ENCODE results near the gene CGREF1.

Gene CGREF1

DNA sequence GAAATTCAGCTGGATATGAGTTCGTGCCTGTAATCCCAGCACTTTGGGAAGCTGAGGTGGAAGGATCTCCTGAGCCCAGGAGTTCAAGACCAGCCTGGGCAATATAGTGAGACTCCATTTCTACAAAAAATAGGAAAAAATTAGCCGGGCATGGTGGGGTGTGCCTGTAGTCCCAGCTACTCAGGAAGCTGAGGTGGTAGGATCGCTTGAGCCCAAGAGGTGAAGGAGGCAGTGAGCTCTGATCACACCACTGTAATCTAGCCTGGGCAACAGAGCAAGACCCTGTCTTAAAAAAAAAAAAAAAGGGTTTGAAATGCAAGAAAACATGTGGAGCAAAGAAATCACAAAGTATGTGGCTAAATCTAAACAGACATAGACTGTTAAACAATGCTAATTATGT, 9.8 kb downstream of the CGREF1 start:
- no peak for DNase-seq

DNA sequence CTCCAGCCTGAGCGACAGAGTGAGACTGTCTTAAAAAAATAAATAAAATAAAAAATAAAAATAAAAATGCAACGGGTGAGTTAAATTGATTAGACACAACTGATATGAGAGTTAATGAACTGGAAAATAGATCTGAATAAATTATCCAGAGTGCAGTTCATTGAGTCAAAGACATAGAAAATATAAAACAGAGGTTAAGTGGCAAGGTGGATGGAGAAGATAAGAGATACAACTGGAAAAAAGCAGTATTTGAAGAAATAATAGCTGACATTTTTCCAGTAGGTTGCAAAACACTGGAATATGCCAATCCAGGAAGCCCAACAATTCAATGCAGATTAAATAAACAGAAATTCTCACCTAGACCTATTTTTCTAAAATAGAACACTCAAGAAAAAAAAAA, 10.7 kb downstream of the CGREF1 start:
- DNase-seq, result no peak

DNA sequence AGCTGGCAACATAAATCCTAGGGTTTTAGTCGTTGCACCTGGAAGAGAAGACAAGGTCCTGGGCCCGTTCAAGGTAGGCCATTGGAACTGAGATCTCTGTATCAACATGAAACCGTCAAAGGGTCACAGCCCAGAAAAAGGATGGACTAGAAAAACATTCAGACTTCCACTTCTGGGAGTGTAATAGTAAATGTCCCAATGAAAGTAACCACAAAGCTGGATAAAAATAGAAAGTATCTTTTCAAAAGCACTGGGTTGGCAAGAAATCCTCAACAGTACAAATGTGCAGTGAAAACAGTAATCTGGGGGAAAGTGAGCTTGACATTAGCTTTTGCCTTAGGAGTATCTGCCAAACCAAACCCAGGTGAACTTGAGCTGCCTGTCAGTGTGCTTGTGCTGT, 12.9 kb downstream of the CGREF1 start:
- DNase-seq, result no peak

DNA sequence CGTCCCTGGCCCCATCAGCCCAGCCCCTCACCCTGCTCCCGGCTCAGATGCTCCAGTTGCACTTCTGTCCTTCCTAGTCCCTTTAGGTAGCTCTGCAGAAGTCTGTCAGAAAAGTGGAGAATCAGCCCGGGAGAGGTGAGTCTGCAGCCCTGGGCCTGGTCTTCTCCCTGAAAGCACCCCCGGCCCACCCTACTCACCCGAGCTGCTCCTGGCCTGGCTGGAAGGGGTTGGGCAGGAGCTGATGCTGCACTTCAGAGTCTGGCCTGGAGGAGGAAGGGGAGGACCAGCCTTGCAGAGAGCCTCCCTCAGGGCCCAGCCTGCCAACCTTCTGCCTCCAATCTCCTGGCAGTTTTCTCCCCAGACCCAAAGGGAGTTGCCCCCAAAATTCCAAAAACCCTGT, 16.6 kb downstream of the CGREF1 start:
- DNase-seq, result no peak

DNA sequence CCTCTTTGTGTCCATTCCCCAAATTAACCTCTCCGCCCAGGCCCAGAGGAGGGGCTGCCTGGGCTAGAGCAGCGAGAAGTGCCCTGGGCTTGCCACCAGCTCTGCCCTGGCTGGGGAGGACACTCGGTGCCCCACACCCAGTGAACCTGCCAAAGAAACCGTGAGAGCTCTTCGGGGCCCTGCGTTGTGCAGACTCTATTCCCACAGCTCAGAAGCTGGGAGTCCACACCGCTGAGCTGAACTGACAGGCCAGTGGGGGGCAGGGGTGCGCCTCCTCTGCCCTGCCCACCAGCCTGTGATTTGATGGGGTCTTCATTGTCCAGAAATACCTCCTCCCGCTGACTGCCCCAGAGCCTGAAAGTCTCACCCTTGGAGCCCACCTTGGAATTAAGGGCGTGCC, 18.9 kb downstream of the CGREF1 start:
- DNase-seq, result no peak

DNA sequence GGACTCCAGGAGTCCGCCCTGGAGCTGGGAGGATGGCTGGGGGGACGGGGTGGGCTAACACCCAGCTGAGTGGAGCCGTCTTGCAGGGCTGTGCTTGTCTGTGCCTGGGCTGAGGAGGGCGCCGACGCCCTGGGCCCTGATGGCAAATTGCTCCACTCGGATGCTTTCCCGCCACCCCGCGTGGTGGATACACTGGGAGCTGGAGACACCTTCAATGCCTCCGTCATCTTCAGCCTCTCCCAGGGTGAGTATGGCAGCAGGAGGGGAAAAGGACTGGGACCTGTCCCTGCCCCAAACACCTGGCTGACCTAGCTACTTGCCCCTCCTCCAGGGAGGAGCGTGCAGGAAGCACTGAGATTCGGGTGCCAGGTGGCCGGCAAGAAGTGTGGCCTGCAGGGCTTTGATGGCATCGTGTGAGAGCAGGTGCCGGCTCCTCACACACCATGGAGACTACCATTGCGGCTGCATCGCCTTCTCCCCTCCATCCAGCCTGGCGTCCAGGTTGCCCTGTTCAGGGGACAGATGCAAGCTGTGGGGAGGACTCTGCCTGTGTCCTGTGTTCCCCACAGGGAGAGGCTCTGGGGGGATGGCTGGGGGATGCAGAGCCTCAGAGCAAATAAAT, 19.5 kb downstream of the CGREF1 start:
- no peak for DNase-seq

DNA sequence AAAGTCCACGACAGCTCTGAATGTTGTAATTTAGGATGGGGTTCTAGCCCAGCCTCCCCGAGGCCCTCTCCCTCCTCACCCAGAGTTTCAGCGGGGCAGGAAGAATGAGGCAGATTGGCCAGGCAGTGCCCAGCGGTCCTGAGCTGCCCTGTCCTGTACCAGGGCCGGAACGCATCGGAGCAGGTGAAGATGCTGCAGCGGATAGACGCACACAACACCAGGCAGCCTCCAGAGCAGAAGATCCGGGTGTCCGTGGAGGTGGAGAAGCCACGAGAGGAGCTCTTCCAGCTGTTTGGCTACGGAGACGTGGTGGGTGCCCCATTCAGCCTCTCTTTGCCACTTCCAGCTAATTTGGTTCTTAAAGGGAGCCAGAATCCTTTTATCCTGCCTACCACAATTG, 21.6 kb downstream of the CGREF1 start:
- DNase-seq, result no peak

DNA sequence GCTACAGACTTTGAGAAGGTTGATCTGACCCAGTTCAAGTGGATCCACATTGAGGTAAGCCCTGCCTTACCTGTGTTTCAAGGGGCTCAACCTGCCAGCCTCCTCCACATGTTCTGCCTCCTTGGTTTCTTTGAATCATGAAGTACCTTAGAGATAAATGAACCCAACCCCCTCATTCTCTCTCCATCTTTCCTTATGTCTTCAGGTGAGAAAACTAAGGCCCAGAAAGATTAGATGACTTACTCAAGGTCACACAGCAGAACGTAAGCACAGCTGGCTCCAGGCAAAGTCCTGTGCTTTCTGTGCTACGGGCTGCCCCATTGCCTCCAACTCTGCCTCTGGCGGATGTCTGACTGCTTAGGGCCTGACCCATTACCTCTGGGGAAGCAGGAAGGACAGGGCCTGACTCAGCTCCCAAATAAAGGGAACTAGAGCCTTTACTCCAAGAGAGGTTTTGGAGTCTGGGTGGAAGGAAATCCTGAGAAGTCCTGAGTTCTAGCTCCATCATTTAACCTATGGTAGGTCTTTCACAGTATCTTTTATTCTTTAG, 22.1 kb downstream of the CGREF1 start:
- no peak for DNase-seq

DNA sequence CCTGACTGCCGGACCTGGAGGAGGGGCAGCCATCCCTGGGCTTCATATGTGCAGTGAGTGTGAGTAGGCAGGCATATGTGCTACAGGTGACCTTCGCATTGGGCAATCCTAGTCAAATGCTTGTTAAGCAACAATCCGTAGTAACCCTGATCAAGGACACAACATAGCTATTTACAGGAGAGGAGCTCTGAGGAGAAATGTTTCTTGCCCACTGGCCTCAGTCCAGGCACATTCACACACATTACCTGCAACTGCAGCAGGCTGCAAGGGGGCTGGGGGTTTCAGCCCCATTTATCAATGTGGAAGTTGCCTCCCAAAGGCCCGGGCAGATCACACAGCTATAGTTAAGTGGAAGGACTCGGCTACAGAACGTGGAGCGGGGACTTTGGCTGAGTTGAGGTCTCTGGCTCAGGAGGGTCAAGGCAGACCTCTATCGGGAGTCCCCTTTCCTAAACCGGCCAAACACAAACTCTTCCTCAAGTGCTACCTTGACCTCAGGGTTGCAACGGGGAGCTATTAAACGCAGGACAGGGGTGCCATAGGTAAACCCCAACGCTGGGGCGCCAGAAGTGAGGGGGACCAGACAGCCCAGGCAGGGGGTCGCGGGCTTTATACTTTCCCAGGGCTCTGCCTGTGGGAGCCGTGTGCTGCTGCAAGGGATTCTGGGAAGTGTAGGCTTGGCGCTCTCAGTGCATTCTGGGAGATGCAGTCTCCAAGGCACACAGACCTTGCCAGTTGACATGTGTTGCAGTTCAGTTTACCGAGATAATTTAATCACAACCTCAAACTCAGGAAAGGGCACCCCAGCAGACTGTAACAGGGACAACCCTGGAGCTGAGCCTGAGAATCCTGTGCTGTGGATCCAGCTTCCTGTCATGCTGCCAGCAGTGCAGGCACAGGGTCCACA, 22.9 kb downstream of the CGREF1 start:
- no peak for DNase-seq

DNA sequence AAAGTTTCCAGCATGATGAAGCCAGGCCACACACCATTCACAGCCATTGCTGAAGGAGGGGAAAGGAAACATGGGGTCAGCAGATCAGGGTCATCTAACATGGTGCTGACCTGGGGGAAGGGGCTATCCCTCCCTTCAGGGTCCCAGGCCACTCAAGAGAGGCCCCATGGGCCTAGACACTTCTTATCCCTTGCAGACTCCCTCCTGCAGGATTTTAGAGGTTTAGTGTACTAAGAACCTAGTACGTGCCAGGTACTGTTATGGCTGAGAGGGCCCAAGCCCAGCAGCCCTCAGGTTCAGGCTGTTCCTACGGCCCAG, 23.5 kb downstream of the CGREF1 start:
- DNase-seq, result no peak

DNA sequence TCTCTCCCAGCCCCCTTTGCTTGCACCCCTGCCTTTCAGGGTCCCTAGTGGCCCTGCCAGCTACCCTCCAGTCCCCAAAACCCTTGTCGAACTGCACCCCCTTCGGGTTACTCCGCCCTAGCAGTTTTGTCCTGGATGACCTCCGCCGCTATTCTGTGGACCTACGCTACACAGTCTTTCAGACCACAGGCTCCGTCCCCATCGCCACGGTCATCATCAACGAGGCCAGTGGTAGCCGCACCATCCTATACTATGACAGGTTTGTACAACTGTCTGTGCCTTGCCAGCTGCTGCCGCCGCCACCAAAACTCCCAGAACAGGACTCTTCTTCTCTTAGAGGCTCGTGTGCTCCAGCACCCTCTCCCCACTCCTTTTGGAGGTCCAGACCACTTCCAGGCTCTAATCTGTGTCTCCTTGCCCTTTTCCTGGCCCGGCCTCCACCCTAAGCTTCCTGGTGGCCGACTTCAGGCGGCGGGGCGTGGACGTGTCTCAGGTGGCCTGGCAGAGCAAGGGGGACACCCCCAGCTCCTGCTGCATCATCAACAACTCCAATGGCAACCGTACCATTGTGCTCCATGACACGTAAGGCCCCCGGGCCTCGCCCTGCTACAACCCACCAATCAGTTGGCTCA, 24.5 kb downstream of the CGREF1 start:
- DNase-seq, result no peak

DNA sequence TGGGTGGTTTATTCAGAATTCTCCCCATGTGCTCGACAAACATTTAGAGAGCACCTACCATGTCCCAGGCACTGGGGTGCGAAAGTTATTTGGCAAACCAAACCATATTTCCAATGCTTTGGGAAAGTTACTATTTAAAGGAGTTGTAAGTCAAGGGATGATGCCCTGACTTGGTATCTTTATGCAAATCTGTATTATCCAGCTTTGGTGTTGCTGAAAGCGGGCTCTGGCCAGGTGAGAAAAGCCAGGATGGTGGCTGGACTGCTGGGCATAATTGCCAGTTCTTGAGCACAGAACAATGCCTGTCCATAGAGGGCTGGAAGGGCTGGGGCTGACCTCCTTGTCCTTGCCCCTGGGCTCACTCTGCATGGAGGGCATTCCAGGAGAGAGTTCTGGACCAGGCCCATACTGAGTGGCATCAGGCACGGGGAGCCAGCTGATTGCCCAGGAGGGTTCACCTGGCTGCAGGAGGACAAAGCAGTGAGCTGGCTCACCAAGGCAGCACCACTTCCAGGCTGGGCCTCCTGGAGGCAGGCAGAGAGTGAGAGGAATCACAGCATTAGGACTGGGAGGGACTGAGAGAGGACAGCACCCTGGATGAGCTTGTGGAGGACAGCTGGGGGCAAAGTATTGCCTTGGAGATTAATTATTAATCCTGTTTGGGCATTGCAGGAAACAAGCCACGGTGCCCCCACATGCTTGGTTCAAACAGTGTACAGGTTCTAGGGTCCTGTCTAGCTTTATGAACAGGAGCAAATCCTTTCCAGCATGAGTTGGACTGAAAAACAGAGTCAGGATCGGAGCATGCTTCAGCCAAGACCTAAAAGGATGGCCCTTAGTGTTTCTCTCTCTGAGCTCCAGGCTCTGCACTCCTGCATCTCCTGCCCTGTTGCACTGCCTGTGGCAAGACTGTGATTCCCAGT, 25.2 kb downstream of the CGREF1 start:
- DNase-seq, result no peak

DNA sequence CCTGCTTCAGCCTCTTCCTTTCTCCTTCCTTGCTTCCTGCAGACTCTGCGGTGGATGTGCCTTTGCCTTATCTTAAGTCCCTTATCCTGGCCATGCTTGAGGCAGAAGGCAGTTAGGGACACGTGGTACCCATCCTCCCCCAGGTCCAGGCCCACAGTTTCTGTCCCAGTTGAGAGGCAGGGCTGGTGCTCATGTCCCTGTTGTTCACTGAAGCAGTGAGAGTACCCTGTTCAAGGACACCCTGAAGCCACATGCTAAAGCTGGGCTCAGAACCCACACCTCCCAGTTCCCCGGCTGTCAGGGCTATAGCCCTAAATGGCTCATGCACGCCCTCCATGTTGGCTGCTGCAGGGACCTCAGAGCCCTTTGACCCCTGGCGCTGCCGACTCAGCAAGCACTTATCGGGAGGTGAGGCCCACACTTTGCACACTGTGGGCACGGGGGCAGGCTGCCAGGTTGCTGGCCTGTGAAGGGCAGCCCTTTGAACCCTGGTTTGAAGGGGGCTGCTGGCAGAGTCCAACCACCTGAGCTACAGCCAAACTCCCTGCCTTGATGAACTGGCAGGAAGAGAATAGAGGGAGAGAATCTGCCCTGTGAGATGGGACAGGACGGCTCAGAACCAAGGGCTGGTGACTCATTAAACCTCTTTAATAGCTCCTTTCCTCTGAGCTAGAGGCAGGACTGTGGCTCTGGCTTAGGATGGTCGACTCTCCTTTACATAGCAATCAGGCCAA, 26.1 kb downstream of the CGREF1 start:
- no peak for DNase-seq

DNA sequence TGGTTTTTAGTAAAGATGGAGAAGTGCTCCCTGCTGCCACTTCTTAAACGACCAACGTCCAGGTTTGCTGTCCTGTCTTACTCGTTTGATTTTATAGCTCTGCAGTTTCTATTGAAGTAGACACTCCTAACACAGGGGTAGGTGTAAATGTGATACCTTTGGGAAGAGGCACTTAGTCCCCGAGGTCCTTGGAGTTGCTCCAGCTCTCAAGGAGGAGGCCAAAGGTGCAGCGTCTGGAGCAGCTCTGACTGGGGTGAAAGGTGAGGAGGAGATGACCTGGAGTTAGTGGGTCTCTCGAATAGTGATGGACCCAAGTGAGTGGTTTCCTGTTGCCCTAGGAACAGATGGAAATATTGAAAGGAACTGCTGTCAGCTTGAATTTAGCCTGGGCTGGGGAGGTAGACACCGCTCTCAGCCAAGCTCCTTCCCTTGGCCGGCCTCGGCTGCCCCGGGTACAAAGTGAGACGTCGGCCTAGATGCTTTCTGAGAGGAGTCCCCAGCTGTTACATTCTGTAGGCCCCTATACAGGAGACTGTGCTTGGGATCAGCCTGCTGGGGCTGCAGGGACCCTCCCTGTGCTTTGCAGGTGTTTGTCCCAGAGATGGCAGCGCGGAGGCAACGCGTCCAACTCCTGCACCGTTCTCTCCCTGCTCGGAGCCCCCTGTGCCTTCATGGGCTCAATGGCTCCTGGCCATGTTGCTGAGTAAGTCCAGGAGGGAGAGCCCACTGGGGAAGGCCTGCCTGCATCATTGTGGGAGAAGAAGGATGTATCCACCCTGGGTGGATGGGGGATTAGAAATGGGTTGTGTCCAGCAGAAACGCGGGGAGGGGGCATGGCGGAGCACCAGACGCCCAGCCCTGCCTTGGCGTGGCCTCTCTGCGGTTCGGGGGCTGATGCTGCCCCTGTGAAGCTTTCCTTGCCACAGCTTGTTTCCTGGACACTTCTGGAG, 26.9 kb downstream of the CGREF1 start:
- no peak for DNase-seq

DNA sequence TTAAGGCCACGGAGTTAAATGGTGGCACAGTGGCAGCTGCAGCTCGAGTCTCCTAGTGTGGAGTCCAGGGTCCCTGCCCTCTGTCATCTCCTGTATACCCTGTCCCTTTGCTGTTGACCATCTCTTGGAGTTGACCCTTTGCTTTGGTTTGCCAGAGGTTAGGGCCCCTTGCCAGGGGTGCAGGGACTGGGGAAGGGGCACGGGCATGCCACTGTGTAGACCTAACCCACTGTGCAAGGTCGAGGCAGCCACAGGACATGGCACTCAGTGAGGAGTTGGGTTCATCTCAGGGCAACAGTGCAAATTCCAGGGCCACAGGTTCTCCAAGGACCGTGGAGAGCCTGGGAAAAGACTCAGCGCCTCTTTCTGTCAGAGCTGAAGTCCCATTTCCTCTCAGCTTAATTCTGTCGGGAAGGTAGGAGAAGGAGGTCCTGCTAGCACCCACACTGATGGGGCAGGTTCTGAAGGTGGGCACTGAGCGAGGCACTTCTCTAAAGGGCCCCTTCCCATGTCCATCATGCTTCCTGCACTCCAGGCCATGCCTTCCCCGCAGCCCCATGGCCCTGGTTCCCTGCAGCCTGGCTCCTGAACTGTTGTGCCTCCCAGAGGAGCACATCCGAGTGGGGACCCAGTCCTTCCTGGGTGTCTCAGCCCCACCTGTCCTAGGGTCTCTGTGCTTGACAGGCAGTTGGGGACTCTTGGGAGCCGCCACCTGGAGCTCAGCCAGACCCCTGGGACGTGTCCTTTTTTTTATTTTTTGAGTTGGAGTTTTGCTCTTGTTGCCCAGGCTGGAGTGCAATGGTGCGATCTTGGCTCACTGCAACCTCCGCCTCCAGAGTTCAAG, 29.6 kb downstream of the CGREF1 start:
- DNase-seq, result no peak

DNA sequence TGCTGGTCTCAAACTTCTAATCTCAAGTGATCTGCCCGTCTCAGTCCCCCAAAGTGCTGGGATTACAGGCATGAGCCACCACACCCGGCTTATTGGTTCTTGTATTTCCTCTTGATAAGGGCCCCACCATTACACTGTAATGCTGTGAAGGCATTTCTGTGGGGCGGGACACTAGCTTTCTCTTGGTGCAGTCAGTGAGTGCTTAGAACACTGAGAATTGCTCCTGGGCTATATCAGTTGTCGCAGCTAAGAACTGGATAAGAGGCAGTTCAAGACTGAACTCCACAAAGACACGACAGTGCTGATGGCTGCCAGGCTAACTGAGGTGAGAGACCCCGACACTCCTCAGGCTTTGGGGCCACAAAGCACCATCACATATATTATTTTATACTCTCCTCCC, 30.3 kb downstream of the CGREF1 start:
- DNase-seq, result no peak

DNA sequence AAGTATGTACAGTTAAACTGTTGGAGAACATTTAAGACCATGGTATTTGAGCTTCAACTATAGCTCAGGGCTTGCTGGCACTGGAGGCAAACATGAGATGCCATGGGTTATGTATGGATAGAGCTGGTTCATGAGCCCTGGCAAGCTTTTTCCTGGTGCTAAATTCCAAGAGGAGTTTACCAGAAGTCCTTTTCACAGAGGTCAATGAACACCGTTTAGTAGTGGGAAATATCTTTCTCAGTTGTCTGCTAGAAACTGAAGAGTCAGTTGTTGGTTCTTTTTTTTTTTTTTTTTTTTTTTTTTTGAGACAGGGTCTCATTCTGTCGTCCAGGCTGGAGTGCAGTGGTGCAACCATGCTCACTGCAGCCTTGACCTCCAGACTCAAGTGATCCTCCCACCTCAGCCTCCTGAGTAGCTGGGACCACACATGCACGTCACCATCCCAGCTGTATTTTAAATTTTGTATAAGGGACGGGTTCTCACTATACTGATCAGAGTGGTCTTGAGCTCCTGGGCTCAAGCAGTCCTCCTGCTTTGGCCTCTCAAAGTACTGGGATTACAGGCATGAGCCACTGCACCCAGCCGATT, 31.0 kb downstream of the CGREF1 start:
- DNase-seq, result no peak

DNA sequence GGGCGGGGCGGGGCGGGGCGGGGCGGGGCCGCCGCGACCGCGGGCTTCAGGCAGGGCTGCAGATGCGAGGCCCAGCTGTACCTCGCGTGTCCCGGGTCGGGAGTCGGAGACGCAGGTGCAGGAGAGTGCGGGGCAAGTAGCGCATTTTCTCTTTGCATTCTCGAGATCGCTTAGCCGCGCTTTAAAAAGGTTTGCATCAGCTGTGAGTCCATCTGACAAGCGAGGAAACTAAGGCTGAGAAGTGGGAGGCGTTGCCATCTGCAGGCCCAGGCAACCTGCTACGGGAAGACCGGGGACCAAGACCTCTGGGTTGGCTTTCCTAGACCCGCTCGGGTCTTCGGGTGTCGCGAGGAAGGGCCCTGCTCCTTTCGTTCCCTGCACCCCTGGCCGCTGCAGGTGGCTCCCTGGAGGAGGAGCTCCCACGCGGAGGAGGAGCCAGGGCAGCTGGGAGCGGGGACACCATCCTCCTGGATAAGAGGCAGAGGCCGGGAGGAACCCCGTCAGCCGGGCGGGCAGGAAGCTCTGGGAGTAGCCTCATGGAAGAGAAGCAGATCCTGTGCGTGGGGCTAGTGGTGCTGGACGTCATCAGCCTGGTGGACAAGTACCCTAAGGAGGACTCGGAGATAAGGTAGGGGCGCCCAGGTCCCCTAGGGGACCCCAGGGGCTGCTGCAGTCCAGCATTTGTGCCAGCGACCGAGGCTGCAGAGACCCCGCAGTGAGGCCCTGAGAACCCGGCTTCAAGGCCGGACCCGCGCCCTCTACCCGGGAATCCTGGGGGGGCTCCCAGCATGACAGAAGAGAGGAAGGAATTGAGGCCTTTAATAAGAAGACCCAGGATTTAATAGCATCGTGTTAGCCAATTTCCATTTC, 32.0 kb downstream of the CGREF1 start, which contains the start of gene KHK:
KHK (plus strand) TSS at position 49 of the 870 bp plus-strand sequence; CDS start at position 537, 488 bp downstream.
- no peak for DNase-seq
